Duodenal mucosa (tissue), 2 donors: ENCODE measurements around the gene DUS3L.

Experiments
- H3K27ac ChIP-seq: one replicate; pipeline ENCODE4 v1.7.0; 2013; ENCODE audit warnings: low read depth, low read length
- H3K27me3 ChIP-seq, 2 donors: one replicate each; pipeline ENCODE4 v1.7.0; 2013; ENCODE audit warnings: low read length in 2 of 2, control low read depth in 1 of 2; ENCODE audit not compliant: insufficient read depth in 2 of 2, control insufficient read depth in 1 of 2
- H3K36me3 ChIP-seq, 2 donors: one replicate each; pipeline ENCODE4 v1.7.0; 2013; ENCODE audit warnings: low read length in 2 of 2, control low read depth in 1 of 2; ENCODE audit not compliant: insufficient read depth in 2 of 2, control insufficient read depth in 1 of 2
- H3K4me1 ChIP-seq, 2 donors: one replicate each; pipeline ENCODE4 v1.7.0; 2013; ENCODE audit warnings: low read length in 2 of 2, control low read depth in 1 of 2; ENCODE audit not compliant: insufficient read depth in 2 of 2, control insufficient read depth in 1 of 2
- H3K4me3 ChIP-seq, 2 donors: one replicate each; pipeline ENCODE4 v1.7.0; 2013; ENCODE audit warnings: low read length in 2 of 2, low read depth in 1 of 2
- H3K9ac ChIP-seq, 2 donors: one replicate each; pipeline ENCODE4 v1.7.0; 2013; ENCODE audit warnings: low read length in 2 of 2, low read depth in 1 of 2
- H3K9me3 ChIP-seq, 2 donors: one replicate each; pipeline ENCODE4 v1.7.0; 2013; ENCODE audit warnings: low read length in 2 of 2, control low read depth in 1 of 2; ENCODE audit not compliant: control insufficient read depth in 1 of 2

The DUS3L gene

GRCh38 chr19:5822181-5822844 lies 31.4 kb upstream of the DUS3L start:
- Histone ChIP-seq H3K36me3 (peaks cover 0 to 2% of the 10 kb centered on the region in 2 donors), H3K9ac (no peak overlapping the region), H3K27me3 (no peaks in the 10 kb centered on the region), H3K27ac (no peak overlapping the region), H3K4me1 (peaks cover 7 to 15% of the 10 kb centered on the region in 2 donors), H3K9me3 (no peaks in the 10 kb centered on the region), H3K4me3 (no peak overlapping the region)

DNA sequence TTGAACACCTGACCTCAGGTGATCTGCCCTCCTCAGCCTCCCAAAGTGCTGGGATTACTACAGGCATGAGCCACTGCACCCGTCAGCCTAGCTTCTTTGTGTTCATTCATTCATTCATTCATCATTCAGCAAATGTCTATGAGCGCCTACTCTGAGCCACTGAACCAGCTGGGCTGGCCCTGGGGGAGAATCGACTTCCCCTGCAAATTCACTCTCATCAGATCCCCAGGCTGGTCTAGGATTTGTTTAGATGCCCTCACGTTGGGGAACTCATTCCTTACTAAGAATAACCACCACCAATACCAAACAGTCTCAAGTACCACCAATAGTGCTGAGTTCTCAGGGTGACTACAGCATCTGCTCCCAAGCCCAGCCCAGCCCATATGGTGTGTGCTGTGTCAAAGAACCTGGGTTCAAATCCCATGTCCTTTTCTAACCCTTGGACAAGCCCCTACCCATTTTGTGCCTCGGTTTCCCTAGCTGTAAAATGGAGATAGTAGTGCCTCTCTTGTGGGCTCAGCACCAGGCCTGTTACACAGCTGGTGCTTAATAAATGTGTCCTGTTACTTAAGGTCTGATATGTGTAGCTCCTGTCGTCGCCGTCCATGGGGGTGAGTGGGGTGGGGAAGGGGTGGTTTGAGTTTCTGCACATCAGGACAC lies 30.7 kb upstream of the DUS3L start:
- H3K9me3 ChIP-seq: no peaks in the 10 kb centered on the region
- peaks cover 0 to 4% of the 10 kb centered on the region in 2 donors for H3K36me3 ChIP-seq
- no peak overlapping the region for H3K27ac ChIP-seq
- no peak overlapping the region for H3K9ac ChIP-seq
- H3K27me3 ChIP-seq: no peaks in the 10 kb centered on the region
- H3K4me1 ChIP-seq: peaks cover under 1 to 8% of the 10 kb centered on the region in 2 donors
- no peak overlapping the region for H3K4me3 ChIP-seq

DNA sequence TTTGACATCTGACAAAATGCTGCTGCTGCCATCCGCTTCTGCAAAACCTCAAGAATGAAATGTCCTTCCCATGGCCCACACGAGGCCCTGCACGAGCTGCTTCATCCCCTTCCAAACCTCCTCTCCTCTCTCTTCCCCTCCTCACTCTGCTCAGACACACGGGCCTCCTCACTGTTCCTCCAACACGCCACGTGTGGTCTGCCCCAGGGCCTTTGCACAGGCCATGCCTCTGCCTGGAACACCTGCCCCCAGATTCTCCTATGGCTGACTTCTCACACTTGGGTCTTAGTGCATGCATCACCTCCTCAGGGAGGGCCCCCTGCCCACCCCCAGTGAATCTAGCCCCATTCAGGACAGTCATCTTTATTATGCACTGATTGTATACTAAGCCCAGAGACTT lies 29.8 kb upstream of the DUS3L start:
- Histone ChIP-seq H3K9me3 (no peaks in the 10 kb centered on the region), H3K27ac (no peak overlapping the region), H3K4me1 (peaks cover 0 to 3% of the 10 kb centered on the region in 2 donors), H3K36me3 (peaks cover 0 to 5% of the 10 kb centered on the region in 2 donors), H3K9ac (no peak overlapping the region), H3K27me3 (no peaks in the 10 kb centered on the region), H3K4me3 (no peak overlapping the region)

GRCh38 chr19:5818594-5818993 lies 27.6 kb upstream of the DUS3L start:
- H3K9me3 ChIP-seq: no peaks in the 10 kb centered on the region
- no peak overlapping the region for H3K27ac ChIP-seq
- peaks cover 7 to 8% of the 10 kb centered on the region in 2 donors for H3K4me1 ChIP-seq
- peaks cover 0 to 5% of the 10 kb centered on the region in 2 donors for H3K36me3 ChIP-seq
- no peak overlapping the region for H3K9ac ChIP-seq
- no peaks in the 10 kb centered on the region for H3K27me3 ChIP-seq
- H3K4me3 ChIP-seq: no peak overlapping the region

DNA sequence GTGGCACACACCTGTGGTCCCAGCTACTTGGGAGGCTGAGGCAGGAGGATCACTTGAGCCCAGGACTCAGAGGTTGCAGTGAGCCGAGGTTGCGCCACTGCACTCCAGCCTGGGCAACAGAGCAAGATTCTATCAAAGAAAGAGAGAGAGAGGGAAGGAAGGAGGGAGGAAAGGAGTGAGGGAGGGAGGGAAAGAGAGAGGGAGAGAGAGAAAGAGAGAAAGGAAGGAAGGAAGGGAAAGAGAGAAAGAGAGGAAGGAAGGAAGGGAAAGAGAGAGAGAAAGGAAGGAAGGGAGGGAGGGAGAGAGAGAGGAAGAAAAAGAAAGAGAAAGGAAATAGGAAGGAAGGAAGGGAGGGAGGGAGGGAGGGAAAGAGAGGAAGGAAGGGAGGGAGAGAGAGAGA lies 26.3 kb upstream of the DUS3L start:
- H3K27ac ChIP-seq: no peak overlapping the region
- peaks cover 0 to 5% of the 10 kb centered on the region in 2 donors for H3K36me3 ChIP-seq
- H3K27me3 ChIP-seq: no peaks in the 10 kb centered on the region
- no peak overlapping the region for H3K9ac ChIP-seq
- peaks cover 5 to 7% of the 10 kb centered on the region in 2 donors for H3K4me1 ChIP-seq
- H3K9me3 ChIP-seq: no peaks in the 10 kb centered on the region
- no peak overlapping the region for H3K4me3 ChIP-seq

DNA sequence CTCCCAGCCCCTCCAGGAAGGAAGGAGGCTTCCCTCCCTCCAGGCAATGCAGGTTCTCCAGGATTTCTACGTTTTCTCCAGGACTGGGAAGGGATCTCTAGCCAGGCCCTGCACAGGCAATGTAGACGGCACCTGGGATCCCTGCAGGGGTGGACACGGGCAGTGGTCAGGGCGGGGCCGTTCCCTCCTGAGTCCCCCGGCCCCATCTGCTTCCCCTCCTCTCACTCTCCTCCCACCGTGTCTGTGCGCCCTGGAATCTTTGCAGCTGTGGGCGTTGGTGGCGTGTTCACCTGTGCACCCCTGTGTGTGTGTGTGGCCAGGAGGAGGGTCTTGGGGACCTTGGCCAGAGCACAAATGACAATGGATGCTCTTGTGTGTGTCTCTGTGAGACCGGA lies 23.9 kb upstream of the DUS3L start:
- Histone ChIP-seq H3K27ac (no peak overlapping the region), H3K4me1 (peaks cover 5 to 7% of the 10 kb centered on the region in 2 donors), H3K36me3 (peaks cover 0 to 5% of the 10 kb centered on the region in 2 donors), H3K4me3 (no peak overlapping the region), H3K9me3 (no peaks in the 10 kb centered on the region), H3K9ac (peak overlapping the region in 1 of 2 donors; percentile 26), H3K27me3 (no peaks in the 10 kb centered on the region)

DNA sequence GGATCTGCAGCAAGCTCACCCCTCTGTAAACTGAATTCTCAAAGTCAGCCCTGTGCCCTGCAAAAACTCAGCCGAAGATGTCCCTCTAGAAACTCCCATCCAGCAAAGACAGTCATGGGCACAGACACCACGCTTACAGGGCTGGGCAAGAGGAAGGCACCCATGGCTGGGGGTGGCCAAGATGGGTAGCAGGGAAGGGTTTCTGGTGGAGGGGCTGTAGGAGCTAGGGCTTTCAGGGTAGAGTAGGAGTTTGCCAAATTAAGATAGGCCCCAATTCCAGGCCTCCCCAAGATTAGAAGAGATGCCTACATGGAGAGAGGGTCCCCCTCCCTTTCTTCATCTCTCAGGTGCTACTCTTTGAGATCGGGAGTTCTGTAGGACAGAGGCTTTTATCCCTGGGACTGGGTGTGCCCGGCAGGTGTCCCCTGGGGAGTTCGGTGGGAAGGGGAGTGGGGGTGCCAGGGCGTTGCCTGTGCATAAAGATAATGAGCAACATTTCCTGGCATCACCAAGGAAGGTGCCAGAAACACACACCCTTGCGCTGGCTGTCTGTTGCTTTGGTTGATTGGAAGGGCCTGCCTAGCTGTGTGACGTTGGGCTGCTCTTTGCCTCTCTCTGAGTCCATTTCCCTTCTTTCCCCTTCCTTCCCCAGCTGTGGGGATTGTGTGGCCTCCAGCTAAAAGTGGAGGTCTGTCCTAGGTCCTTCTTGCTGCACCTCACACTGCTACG lies 23.3 kb upstream of the DUS3L start:
- Histone ChIP-seq H3K27me3 (no peaks in the 10 kb centered on the region), H3K36me3 (peaks cover 0 to 5% of the 10 kb centered on the region in 2 donors), H3K9me3 (no peaks in the 10 kb centered on the region), H3K4me3 (no peak overlapping the region), H3K9ac (no peak overlapping the region), H3K27ac (no peak overlapping the region), H3K4me1 (peaks cover 5 to 7% of the 10 kb centered on the region in 2 donors)

DNA sequence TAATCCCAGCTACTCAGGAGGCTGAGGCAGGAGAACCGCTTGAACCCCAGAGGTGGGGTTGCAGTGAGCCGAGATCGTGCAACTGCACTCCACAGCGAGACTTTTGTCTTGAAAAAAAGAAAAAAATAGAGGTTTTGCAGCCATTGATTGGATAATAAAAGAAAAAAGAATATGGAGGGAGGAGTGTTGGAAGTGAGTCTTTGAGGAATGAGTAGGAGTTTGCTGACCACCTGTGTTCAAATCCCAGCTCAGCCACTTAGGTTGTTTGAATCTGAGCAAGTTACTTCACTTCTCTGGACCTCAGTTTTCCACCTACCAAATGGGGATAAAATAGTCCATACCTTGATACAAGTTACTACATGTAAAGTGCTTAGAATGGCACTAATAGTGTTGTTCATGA lies 20.2 kb upstream of the DUS3L start:
- no peak overlapping the region for H3K4me3 ChIP-seq
- H3K4me1 ChIP-seq: peaks cover 5 to 7% of the 10 kb centered on the region in 2 donors
- H3K9me3 ChIP-seq: no peaks in the 10 kb centered on the region
- no peak overlapping the region for H3K27ac ChIP-seq
- H3K36me3 ChIP-seq: no peaks in the 10 kb centered on the region
- no peaks in the 10 kb centered on the region for H3K27me3 ChIP-seq
- H3K9ac ChIP-seq: no peak overlapping the region

DNA sequence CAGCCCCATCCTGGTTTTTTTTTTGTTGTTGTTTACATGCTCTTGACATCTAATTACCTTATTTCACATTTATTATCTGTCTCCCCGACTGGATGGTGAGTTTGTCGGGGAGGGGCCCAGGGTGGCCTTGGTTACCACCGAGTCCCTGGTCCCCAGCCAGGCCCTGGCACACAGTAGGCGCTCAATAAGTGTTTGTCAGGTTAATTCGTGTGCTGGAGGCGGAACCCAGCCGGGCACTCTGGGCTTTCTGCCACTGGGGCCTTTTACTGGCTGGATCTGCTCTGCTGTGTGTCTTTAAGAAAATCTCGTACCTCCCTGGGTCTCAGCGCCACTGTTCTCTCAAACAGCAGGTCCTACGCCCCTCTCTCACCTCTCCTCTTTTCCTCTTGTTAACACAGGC lies 18.5 kb upstream of the DUS3L start:
- no peaks in the 10 kb centered on the region for H3K9me3 ChIP-seq
- peaks cover 0 to 2% of the 10 kb centered on the region in 2 donors for H3K4me1 ChIP-seq
- H3K36me3 ChIP-seq: no peaks in the 10 kb centered on the region
- H3K4me3 ChIP-seq: no peak overlapping the region
- H3K9ac ChIP-seq: no peak overlapping the region
- H3K27me3 ChIP-seq: no peaks in the 10 kb centered on the region
- no peak overlapping the region for H3K27ac ChIP-seq

- Histone ChIP-seq H3K4me1 (peaks cover 0 to 5% of the 10 kb centered on the region in 2 donors), H3K9me3 (no peaks in the 10 kb centered on the region), H3K27ac (no peak overlapping the region), H3K9ac (no peak overlapping the region), H3K27me3 (no peaks in the 10 kb centered on the region), H3K36me3 (no peaks in the 10 kb centered on the region), H3K4me3 (no peak overlapping the region)
These were observed 18.1 kb upstream of the DUS3L start for GRCh38 chr19:5809053-5809452.
